ENCODE data around the gene PTPRD. TPM values are rescaled to one million over a fixed set of nuclear protein-coding genes. Genes with fewer than 3 reads are reported as not detected.

Gene PTPRD
- total RNA-seq, 1 experiment from 2014 or later = not detected

- TF ChIP-seq, protein P1, sequence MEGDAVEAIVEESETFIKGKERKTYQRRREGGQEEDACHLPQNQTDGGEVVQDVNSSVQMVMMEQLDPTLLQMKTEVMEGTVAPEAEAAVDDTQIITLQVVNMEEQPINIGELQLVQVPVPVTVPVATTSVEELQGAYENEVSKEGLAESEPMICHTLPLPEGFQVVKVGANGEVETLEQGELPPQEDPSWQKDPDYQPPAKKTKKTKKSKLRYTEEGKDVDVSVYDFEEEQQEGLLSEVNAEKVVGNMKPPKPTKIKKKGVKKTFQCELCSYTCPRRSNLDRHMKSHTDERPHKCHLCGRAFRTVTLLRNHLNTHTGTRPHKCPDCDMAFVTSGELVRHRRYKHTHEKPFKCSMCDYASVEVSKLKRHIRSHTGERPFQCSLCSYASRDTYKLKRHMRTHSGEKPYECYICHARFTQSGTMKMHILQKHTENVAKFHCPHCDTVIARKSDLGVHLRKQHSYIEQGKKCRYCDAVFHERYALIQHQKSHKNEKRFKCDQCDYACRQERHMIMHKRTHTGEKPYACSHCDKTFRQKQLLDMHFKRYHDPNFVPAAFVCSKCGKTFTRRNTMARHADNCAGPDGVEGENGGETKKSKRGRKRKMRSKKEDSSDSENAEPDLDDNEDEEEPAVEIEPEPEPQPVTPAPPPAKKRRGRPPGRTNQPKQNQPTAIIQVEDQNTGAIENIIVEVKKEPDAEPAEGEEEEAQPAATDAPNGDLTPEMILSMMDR (IDR thresholded peaks at IDR 0.05; ENCODE audit: unreplicated experiment) = no peak
- DNase-seq (ENCODE audit: unreplicated experiment) = no peak
- no peak overlapping the region for H3K27ac Mint-ChIP-seq (ENCODE audit: low read depth, unreplicated experiment)
- H3K4me3 Mint-ChIP-seq (ENCODE audit: unreplicated experiment) = no peak overlapping the region
- ChIA-PET CTCF (no interaction called here), POLR2A (no interaction called here)
- BruUV-seq (replicated peaks) = no TSS peak
- H3K4me1 Mint-ChIP-seq (ENCODE audit: insufficient read depth, unreplicated experiment) = no peaks in the 10 kb centered on the region
- H3K36me3 Mint-ChIP-seq (ENCODE audit: insufficient read depth, unreplicated experiment) = no peaks in the 10 kb centered on the region
- peaks cover 8% of the 10 kb centered on the region for H3K9me3 Mint-ChIP-seq (ENCODE audit: unreplicated experiment)
- H3K27me3 Mint-ChIP-seq (ENCODE audit: insufficient read depth, unreplicated experiment) = no peaks in the 10 kb centered on the region
- intact Hi-C loops (cut with micrococcal nuclease) = no loop called here
These were observed 1904.1 kb downstream of the PTPRD start for GRCh38 chr9:8708728-8709127.

GRCh38 chr9:8706998-8707397, 1905.8 kb downstream of the PTPRD start:
- intact Hi-C loops (cut with micrococcal nuclease) = no loop called here
- H3K27me3 Mint-ChIP-seq (ENCODE audit: insufficient read depth, unreplicated experiment) = no peaks in the 10 kb centered on the region
- DNase-seq (ENCODE audit: unreplicated experiment) = no peak
- TF ChIP-seq, protein P1 (IDR thresholded peaks at IDR 0.05; ENCODE audit: unreplicated experiment) = no peak
- H3K27ac Mint-ChIP-seq (ENCODE audit: low read depth, unreplicated experiment) = no peak overlapping the region
- no TSS peak for BruUV-seq (replicated peaks)
- no peaks in the 10 kb centered on the region for H3K4me1 Mint-ChIP-seq (ENCODE audit: insufficient read depth, unreplicated experiment)
- ChIA-PET CTCF (no interaction called here), POLR2A (no interaction called here)
- peaks cover 18% of the 10 kb centered on the region for H3K9me3 Mint-ChIP-seq (ENCODE audit: unreplicated experiment)
- H3K36me3 Mint-ChIP-seq (ENCODE audit: insufficient read depth, unreplicated experiment) = no peaks in the 10 kb centered on the region
- H3K4me3 Mint-ChIP-seq (ENCODE audit: unreplicated experiment) = no peak overlapping the region

GRCh38 chr9:8706531-8706930, 1906.3 kb downstream of the PTPRD start:
- no TSS peak for BruUV-seq (replicated peaks)
- CTCF ChIA-PET = interaction anchor here (0.8 kb wide), 1 partner anchor 414 kb away, joined by 4 read pairs; no protein-coding TSS in a partner anchor
- intact Hi-C loops (cut with micrococcal nuclease) = no loop called here
- Mint-ChIP-seq H3K9me3 (ENCODE audit: unreplicated experiment) (peaks cover 22% of the 10 kb centered on the region), H3K4me1 (ENCODE audit: insufficient read depth, unreplicated experiment) (no peaks in the 10 kb centered on the region), H3K27me3 (ENCODE audit: insufficient read depth, unreplicated experiment) (no peaks in the 10 kb centered on the region), H3K27ac (ENCODE audit: low read depth, unreplicated experiment) (no peak overlapping the region), H3K4me3 (ENCODE audit: unreplicated experiment) (no peak overlapping the region), H3K36me3 (ENCODE audit: insufficient read depth, unreplicated experiment) (no peaks in the 10 kb centered on the region)
- TF ChIP-seq, protein P1 (IDR thresholded peaks at IDR 0.05; ENCODE audit: unreplicated experiment) = no peak
- POLR2A ChIA-PET = interaction anchor here (0.6 kb wide), 1 partner anchor 57 kb away, joined by 4 read pairs; no protein-coding TSS in a partner anchor
- no peak for DNase-seq (ENCODE audit: unreplicated experiment)

DNA sequence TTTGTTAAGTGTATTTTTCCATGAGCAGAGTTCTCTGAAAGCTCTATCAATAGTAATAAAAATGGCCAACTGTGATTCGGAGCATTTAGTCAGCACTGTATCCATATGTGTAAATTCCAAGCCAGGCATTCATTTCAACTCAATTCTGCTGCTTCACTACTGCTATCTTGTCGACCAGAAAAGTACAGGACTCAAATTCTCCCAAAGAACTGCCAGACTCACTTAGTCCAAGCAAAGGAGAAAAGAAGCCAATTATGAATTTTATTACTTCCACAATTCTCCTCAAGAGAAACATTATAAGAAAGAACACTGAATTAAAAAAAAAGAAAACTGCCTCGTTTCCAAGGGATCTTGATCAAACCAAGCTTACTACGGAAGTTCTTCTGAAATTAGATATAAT, 1906.9 kb downstream of the PTPRD start:
- no peak overlapping the region for H3K27ac Mint-ChIP-seq (ENCODE audit: low read depth, unreplicated experiment)
- no peaks in the 10 kb centered on the region for H3K36me3 Mint-ChIP-seq (ENCODE audit: insufficient read depth, unreplicated experiment)
- no TSS peak for BruUV-seq (replicated peaks)
- no peaks in the 10 kb centered on the region for H3K4me1 Mint-ChIP-seq (ENCODE audit: insufficient read depth, unreplicated experiment)
- ChIA-PET CTCF (interaction anchor here (0.8 kb wide), 1 partner anchor 414 kb away, joined by 4 read pairs; no protein-coding TSS in a partner anchor), POLR2A (no interaction called here)
- H3K27me3 Mint-ChIP-seq (ENCODE audit: insufficient read depth, unreplicated experiment) = no peaks in the 10 kb centered on the region
- TF ChIP-seq, protein P1 (IDR thresholded peaks at IDR 0.05; ENCODE audit: unreplicated experiment) = no peak
- no peak overlapping the region for H3K4me3 Mint-ChIP-seq (ENCODE audit: unreplicated experiment)
- intact Hi-C loops (cut with micrococcal nuclease) = no loop called here
- DNase-seq (ENCODE audit: unreplicated experiment) = no peak
- peaks cover 25% of the 10 kb centered on the region for H3K9me3 Mint-ChIP-seq (ENCODE audit: unreplicated experiment)
